GM21723 (cell line): ENCODE measurements around the gene IFT20.
"Not testable (repeated sequence)": the region's sequence is repeated elsewhere in the genome, so short reads cannot be mapped to it uniquely, and the experiment has no call there.

Experiments used
- ATAC-seq: cut with Tn5 transposase; IDR thresholded peaks from one replicate; pipeline ENCODE4 v1.9.1; 2021; ENCODE audit warnings: mild to moderate bottlenecking, moderate library complexity; ENCODE audit not compliant: unreplicated experiment

Gene IFT20

DNA sequence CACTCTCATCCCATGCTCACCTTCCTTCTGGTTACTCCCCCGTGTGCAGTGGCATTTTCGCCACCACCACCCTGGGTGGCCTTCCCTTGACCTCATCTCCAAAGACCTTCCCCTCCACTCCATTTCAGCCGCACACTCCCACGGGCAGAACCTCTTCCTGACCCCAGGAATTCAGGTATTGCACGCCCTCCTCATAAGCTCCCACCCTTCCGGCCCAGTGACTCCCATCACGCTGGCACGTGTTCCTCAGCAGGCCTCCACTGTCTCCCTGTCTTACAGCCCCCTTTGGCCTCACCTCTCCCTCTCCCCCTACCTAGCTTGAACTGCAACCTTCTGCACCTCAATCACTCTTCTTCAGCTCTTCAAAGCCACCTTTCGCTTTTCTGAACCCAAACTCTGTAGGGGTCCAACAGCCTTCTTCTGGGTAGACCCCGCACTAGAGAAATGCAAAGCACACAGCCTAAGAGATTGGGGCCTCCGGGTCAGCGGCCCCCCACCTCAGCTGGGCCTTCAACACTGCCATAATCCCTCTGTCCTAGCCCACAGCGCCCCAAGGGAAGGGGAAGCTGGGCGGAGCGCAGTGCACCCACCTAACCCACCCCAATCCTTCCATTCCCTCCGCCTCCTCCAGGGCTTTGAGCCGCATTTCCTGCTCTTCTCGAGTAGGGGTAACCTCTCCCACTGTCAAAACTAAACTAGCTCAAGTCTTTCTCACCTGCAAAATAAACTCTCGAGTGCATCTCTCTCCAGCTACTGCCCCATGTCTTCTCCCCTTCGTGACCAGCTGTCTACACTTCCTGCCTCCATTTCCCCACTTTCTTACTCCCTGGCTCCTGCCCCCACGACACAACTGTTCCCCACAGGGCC is 17.9 kb downstream of the IFT20 start:
- no peak for ATAC-seq

DNA sequence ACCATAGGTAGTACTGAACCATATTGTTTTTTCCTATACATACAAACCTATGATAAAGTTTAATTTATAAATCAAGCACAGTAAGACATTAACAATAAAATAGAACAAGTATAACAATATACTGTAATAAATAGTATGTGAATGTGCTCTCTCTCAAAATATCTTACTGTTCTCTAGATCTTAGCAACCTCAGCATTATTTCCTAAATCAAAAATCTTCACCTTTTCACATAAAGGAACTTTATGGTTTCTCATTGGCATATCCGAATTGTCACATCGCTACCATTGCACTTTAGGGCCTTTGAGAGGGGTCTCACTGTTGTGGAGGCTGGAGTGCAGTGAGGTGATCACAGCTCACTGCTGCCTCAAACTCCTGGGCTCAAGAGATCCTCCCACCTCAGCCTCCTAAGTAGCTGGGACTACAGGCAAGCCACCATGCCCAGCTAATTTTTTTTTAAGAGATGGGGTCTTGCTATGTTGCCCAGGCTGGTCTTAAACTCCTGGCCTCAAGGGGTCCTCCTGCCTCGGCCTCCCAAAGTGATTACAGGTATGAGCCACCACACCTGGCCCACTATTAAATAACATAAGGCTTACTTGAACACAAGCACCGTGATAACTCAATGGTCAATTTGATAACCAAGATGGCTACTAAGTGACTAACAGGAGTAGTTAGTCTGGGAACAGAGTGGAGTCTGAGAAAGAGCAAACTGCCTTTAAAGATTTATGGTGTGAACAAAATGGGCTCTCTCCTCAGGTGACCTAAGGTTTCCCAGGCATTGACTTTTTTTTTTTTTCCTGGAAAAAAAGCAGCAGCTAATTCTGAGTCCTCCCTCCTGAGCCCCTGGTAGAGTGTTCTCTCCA is 19.2 kb downstream of the IFT20 start:
- no peak for ATAC-seq

DNA sequence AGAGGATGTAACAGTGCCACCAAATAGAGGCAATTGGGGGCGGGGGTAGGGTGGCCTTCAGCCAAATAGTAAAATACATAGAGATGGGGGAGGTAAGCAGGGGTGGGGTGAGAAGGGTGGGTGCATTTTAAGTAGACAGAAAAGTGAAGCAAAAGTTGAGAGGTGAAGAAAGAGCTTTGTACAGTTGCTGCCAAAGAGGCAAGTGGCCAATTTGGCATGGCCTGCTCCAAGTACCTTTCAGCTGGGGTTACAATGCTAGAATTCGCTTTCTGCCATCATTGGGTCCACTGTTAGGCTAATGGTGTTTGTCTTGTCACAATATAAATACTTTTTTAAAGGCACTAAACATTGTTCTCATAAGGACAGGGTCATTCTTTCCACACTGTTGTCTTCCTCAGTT is 21.4 kb downstream of the IFT20 start:
- no peak for ATAC-seq

DNA sequence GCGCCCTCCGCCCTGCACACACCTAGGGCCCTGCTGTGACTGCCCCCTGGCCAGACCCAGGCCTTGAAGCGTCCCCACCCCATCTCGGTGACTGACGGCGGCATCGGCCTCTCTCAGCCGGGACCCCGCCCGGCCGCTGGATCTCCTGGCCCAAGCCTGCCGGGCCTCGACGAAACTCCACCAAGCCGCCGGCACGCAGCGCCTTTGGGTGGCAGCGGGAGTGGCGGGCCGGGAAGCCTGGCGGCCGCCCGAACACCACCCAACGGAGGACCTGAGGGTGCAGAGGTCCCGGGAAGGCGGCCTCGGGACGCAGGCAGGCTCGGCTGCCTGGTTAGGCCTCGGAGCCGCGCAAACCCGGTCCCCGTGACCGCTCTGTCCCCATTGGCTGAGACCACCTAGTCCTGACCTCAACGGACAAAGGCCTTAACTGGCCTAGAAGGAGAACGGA is 28.3 kb downstream of the IFT20 start:
- ATAC-seq = no peak

DNA sequence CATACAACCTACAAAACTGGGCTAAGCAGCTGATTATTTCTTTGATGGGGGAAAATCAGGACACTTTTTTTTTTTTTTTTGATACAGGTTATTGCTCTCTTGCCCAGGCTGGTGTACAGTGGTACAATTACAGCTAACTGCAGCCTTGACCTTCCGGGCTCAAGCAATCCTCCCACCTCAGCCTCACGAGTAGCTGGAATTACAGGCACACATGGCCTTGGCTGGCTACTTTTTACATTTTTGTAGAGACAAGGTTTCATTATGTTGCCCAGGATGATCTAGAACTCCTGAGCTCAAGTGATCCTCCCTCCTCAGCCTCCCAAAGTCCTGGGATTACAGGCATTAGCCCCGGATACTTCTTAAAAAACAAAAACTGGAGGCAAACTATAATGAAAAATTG is 36.8 kb downstream of the IFT20 start:
- no peak for ATAC-seq

DNA sequence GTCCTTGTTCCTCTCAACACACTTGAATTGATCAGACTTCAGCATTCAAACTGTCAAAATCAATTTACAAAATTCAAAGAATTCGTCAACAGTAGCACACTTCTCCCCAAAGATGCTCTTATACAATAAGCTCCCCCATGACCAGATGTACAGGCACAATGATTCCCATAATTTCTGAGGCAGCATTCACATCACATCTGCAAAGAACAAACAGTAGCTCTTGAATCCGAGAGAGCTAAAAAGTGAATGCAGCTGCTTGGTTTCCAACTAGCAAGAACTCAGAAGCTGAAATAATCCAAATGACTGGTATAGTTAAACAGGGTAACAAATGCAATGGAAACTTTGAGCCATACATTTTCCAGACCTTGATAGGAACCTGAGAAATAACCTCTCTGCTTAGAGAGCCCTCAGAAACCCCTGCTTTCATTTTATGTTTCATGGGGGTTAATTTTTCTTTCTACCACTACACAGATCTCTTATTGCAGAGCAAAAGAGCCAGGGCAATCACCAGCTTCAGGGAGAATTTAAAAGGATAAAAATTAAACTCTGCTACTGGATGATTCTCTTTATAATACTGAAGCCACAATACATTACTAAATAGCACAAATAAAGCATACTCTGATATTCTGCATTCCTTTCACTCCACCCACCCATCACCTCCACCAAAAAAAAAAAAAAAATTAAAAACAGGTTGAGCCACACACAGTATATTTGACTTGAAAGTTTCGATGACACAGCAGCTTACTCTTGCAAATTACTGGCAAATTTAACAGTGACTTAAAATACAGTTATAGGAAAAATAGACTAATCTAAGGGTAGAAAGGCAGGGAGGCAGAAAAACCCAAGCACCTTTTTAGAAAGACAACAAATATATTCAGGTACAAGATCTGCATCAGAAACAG is 39.3 kb downstream of the IFT20 start:
- no peak for ATAC-seq

DNA sequence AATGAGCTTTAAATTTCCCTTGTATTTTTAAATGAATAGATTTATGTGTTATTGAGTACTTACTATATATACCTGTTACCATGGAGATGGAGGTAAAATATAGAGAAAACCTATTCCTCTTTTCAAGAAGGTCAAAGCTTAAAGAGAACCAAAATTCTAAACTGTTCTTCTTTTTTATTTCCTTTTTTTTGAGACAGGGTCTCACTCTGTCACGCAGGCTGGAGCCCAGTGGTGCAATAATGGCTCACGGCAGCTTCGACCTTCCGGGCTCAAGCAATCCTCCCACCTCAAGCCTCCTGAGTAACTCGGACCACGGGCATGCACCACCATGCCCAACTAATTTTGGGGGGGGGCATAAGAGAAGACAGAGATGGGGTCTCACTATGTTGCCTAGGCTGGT is 41.3 kb downstream of the IFT20 start:
- ATAC-seq = no peak

DNA sequence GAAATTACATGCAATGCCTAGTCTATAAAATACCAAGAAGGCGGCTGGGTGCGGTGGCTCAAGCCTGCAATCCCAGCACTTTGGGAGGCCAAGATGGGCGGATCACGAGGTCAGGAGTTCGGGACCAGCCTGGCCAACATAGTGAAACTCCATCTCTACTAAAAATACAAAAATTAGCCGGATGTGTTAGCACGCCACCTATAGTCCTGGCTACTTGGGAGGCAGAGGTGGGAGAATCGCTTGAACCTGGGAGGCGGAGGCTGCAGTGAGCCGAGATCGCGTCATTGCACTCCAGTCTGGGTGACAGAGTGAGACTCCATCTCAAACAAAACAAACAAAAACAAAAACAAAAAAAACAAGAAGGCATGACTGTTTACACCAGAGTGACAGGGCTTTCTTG is 42.4 kb downstream of the IFT20 start:
- ATAC-seq = not testable (repeated sequence)

DNA sequence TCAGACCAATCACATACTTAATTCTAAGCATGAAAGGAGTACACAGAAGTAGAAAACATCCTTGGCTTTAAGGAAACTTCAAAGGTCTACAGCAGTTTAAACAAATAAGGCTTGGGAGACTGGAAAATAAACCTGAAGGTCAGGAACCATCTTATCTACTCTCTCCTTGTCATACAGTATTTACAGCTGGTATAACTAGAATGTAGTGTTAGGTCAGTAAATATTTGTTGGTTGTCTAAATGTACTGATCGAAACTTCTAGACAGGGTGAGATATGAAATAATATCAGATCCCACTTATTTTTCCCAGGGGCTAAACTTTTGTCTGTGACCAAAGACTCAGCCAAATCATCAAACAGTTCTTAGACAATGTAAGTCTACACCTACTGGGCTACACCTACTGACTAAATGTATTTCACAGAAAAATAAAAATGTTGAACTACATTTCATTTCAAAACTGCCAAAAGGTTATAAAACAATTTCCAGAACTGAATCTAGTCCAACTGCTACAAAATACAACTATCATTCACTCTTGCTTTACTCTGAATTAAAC is 43.4 kb downstream of the IFT20 start:
- no peak for ATAC-seq

DNA sequence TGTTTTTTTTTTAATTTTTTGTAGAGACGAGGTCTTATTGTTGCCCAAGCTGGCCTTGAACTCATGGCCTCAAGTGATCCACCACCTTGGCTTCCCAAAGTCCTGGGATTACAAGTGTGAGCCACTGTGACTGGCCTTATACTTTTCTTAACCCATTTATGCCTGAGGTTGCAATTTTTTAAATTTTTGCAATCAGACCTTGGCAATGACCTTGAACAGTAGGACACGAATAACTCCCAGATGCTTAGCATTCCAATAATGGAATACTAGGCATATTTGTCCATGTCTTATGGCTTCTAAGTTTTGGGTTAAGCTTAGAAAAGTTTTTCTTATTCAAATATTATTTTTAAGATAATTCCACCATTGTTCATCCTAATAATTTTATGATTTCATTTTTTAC is 44.6 kb downstream of the IFT20 start:
- ATAC-seq = no peak

DNA sequence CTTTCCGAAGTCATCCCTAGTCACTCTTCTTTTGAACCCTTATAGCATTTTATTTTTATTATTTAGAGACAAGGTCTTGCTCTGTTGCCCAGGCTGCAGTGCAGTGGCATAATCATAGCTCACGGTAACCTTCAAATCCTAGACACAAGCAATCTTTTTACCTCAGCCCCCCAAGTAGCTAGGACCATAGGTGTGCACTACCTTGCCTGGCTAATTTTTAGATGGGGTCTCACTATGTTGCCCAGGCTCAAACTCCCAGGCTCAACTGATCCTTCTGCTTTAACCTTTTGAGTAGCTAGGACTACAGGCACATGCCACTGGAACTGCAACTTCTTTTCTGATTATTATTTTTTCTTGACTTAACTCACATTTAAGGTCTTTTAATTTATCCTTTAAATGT is 49.3 kb downstream of the IFT20 start:
- ATAC-seq = no peak

DNA sequence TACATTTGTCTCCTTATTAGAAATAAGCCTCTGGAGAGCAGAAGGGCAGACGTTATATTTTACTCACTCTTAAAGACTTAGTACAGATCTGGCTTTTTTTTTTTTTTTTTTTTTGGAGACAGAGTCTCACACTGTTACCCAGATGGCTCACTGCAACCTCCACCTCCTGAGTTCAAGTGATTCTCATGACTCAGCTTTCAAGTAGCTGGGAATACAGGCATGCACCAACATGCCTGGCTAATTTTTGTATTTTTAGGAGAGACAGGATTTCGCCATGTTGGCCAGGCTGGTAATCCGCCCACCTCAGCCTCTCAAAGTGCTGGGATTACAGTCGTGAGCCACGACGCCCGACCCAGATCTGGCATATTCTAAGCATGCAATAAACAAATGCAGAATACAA is 52.7 kb downstream of the IFT20 start:
- ATAC-seq = no peak

DNA sequence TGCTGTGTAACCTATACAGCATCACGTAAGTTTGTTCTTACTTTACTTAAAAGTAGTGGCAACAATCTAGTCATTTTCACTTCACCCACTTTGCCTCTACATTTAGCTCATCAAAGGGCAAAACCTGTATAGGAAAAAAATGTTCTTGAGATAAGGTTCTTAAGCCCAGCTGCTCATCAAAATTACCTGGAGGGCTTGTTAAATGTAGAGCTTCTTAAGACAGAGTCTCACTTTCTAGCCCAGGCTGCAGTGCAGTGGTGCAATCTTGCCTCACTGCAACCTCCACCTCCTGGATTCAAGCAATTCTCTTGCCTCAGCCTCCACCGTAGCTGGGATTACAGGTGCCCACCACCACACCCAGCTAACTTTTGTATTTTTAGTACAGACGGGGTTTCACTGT is 54.4 kb downstream of the IFT20 start:
- ATAC-seq = no peak

DNA sequence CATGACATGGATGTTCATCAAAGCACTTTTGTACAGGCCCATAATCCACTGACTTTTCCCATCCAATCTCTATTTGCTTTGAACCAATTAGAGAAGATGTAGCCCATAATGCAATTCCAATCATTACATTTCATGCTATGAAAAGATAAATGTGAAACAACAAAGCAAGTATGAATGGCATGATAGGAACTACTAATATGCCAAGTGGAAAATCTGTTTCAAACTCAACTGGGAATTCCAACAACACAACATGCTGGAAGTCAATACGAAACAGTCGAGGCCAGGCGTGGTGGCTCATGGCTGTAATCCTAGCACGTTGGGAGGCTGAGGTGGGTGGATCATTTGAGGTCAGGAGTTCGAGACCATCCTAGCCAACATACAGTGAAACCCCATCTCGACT is 55.9 kb downstream of the IFT20 start:
- no peak for ATAC-seq
